ENCODE measurements around the gene ARHGAP22. TPM values are rescaled to one million over a fixed set of nuclear protein-coding genes. Genes with fewer than 3 reads are reported as not detected.

Gene ARHGAP22
- total RNA-seq, 1 experiment from 2014 or later: 18.9 TPM

DNA sequence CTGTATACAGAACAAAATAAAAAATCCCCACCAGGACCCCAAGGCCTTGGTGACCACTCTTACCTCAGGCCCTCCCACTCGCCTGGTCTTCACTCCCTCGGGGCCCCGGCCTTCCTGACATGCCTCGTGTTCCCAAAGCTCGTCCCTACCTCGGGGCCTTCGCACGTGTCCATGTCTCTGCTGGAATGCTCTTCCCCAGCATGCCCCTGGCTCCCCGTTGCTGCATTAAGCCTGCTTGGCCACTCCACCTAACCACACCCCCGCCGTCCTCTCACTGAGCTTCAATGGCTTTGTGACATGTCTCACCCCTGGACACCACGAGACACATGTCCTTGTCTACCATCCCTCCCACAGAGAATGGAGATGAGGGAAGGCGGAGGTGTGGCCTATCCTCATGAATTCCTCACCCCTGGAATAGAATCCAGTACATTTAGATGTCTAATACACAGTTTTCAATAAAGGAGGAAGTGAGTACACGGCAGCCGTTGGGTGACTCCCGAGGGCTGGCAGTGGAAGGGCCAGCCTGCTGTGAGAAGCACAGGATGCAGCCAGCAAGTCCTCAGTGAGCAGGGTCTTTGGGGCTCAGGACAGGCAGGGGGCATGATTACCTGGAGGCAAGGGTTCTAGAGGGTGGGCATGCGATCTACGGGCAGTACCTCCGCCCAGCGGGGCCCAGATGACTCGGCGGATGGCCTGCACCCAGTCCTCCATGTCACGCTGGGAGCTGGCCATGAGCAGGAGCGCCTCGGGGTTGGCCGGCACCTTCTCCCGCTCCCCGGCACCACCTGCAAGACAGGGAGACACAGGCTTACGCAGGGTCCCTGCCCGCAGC is 125.7 kb downstream of the ARHGAP22 start:
- DNase-seq (ENCODE audit: low read depth): no peak

DNA sequence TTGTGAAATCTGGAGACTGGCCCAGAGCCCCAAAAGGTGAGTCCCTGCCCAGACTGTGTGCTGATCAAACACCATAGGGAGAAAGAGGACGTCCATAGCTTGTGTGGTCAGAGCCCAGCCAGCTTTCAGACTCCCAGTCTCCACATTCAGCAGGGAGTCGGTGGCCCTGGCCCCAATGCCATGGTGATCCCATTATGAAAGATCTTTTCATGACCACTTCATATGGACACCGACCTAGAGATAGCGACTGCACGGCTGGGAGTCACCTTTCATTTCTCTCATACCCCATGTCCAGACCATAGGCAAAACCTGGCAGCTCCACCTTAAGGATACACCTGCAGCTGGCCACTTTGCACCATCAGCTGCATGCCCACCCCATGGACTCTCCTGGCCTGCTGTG is 126.4 kb downstream of the ARHGAP22 start:
- DNase-seq (ENCODE audit: low read depth): no peak

DNA sequence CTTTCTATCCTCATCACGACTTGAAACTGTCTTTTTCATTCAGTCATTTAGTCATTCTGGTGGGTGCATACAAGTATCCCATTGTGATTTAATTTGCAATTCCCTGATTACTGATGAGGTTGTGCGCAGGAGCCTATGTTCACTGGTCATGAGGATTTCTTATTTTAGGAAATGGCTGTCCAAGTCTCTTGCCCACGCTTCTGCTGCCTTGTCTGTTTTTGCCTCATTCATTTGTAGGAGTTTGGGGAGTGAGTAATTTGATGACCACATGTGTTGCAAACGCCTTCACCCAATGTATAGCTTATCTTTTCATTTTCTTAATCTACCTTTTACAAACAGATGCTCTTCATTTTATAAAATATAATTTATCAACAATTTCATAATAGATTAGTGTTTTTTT is 127.3 kb downstream of the ARHGAP22 start:
- no peak for DNase-seq (ENCODE audit: low read depth)

DNA sequence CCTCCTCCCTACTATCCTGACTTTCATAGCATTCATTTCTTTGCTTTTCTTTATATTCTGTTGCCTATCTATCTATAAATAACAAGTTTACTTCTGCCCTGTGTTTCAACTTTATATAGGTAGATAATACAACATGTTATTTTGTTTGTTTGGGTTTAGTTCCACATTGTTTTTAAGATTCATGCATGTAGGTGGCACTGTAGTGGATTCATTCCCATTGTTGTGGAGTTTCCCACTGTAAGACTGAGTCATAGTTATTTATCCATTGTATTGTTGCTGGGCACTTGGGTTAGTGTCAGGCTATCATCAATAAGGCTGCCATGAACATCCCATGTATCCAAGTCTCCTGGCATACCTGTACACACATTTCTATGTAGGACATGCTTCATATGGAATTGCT is 127.7 kb downstream of the ARHGAP22 start:
- no peak for DNase-seq (ENCODE audit: low read depth)

DNA sequence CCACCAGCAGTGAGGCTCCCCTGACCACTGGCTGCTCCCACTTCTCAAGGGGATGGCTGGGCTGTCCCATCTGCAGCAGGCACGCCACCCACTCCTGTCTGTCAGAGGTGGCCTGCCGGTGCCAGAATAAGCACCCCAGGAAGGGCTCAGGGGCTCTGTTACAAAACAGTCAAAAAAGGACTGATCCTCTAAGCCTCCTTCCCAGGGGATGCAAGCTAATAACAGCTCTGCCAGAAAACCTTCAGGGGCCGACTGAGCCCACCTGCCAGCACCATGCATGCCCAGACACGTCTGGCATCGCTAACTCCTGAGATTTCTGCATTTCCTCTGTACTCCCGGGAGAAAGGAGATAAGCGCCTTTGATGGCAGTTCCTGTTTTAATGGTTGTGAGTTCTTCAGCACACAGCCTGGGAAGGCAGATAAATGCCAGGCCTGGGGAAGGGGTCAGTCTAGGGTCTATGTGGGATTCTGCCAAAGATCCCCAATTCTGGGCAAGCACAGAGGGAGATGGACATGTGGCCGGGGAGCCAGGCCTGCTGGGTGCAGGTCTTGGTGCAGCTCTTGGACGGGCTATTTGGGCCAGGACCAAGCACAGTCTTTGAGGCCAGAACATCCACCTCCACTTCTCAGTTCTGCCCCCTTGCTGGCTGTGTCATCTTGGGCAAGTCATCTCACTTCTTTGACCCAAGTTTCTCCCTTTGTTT is 128.4 kb downstream of the ARHGAP22 start:
- no peak for DNase-seq (ENCODE audit: low read depth)

DNA sequence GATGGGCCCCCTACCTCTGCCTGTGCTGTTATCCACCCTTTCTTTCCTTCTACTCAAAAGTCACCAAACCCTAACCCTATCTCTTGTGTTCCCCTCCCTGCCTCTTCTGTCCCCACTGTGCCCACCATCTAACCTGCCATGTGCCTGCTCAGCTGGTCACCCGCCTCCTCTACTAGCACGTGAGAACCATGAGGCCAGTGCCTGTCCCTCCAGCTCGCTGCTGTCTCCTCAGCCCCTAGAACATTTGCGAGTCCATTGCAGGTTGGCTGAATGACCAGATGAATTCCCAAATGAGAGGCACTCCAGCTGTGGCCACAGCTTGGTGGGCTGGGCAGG is 129.0 kb downstream of the ARHGAP22 start:
- no peak for DNase-seq (ENCODE audit: low read depth)

DNA sequence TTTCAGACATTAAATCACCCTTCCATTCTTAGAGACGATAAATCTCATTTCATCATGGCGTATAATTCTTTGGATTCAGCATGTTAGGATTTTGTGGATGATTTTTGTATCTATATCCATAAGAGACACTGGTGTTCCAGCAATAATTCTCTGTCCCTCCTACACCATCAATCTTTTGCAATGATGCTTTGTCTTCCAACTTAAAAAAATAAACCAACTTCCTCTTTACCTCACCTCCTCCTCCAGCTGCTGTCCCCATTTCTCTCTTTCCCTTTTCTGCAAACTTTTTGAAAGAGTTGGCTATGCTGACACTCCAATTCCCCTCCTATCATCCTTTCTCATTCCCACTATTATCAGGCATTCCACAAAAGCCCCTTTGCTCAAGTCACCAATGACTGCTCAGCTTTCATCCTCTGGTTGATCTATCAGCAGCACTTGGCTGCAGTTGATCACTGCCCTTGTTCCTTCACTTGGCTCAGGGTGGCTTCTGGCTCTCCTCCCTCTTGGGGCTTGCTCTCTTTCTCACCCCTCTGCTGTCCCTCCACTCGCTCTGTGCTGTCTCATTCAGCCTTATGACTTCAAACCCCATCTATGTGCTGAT is 130.0 kb downstream of the ARHGAP22 start:
- no peak for DNase-seq (ENCODE audit: low read depth)

DNA sequence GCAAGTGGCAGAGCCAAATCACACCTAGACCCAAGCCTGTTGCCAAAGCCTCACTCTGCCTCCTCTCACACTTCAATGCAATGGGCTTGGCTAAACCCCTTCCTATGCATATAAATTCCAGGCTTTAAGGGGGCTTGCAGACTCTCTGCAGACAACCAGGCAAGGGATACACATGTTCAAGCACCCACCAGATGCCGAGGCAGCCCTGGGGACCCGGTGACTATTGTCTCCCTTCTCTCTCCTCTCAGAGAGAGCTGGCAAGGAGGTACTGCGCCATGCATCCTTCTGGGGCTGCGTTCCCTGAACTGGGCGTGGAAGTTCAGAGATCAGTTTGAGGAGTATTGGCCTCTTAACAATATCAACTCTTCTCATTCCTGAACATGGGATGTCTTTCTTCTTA is 131.2 kb downstream of the ARHGAP22 start:
- DNase-seq (ENCODE audit: low read depth): no peak

DNA sequence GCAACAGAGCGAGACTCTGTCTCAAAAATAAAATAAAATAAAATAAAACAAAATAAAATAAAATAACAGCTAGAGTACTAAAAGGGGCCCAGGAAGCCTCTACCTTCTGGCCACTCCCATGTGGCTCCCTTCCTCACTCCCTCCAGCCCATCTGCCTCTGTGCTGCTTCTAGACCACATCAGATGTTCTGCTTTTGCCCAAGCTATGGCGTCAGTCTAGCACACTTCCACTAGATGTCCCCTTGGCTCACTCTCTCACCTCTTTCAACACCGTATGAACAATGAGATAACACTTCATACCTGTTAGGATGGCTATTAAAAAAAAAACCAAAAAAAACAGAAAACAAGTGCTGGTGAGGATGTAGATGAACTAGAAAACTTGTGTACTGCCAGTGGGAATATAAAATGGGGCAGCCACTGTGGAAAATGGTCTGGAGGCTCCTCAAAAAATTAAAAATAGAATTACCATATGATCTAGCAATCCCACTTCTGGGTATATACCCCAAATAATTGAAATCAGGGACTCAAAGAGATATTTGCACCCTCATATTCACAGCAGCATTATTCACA is 132.3 kb downstream of the ARHGAP22 start:
- DNase-seq (ENCODE audit: low read depth): no peak

DNA sequence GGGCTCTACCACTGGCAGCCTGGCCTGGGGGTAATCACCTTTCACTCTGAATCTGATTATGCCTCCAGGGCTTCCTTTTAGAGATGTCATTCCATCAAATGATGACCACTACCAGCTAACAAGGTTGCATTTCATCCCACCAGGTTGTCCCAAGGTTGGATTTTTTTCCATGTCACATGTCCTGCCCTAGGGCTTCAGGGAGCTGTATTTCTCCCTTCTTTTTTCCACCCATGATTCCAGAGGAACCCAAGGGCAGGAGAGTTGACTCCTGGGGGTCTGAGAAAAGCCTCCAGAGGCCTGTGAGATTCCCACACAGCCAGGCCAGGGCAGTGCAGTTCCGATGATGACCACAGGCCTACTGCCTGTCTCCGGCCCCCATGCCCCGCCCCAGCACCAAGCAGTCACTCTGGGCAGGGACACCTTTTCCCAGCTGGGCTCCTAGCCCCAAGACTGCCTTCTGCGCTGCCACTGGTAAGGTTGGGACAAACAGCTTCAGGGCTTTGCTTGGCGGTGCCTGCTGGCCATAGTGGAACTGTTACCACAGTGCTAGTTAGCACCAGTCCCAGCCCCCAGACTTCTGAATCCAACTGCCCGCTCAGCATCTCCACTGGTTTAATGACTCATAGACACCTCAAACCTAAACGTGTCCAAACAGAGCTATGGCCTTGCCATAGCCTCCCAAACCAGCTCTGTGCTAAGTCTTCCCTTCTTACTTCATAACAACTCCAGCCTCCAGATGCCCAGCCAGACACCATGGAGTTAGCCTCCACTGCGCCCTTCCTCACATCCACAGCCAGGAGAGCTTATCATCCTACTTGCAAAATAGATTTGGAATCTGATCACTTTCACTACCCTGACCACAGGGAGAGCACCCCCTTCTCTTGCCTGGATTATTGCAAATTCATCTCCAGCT is 133.7 kb downstream of the ARHGAP22 start:
- DNase-seq (ENCODE audit: low read depth): peak; percentile 84

DNA sequence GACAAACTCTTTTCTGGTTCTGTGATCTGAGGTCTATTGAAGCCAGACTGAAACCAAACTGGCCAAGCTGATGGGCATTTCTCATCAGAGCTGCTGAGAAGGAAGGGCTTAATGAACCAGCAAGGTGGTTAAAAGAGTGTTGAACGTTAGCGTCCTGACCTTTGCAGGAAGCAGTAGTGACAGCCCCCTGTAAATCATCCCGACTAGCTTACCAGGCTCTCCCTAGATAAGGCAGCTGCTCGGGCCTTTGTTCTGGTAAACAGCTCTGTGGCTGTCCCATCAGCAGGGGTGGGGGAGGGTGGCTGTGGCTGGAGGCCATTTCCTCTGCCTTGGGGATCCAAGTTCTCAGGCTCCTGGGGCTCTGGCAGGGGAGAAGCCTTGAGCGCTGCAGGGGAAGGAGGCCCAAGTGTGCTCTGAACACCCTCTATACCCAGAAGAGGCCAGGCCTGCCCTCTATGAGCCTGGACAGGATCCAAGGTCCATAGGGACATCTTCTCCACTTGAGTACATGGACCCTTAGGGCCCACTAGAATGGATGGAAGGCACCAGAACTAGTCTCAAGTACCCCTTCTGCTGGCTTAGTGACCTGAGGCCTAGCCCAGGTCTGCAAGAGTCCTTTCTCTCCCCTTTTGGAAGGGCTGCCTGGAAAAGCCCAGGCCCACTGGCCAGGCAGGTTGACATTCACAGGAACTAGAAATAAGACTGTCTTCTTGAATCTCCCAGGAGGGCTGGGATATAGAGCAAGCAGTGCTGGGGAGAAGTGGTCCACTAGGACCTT is 134.6 kb downstream of the ARHGAP22 start:
- DNase-seq (ENCODE audit: low read depth): no peak

DNA sequence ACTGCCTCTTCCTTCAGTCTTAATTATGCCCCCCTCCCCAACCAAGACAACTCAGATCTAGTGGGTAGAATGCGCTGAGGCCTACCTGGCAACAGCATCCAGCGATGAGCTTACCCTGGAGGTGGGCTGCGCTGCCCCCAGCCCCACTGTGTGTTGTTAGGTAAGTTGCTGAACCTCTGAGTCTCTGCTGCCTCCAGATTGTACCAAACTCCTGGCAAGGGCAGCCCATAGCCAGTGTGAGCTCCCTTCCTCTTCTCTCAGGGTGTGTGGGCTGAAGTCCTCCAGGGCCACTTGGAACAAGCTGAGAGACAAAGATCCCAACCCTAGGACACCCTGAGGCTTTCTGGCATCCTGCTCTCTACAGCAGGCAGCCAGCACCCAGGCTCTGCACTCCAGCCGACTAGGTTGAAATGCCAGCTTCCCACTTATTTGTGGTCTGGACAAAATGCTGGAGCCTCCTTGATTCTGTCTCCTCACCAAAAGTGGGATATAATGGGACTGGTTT is 135.3 kb downstream of the ARHGAP22 start:
- DNase-seq (ENCODE audit: low read depth): no peak

DNA sequence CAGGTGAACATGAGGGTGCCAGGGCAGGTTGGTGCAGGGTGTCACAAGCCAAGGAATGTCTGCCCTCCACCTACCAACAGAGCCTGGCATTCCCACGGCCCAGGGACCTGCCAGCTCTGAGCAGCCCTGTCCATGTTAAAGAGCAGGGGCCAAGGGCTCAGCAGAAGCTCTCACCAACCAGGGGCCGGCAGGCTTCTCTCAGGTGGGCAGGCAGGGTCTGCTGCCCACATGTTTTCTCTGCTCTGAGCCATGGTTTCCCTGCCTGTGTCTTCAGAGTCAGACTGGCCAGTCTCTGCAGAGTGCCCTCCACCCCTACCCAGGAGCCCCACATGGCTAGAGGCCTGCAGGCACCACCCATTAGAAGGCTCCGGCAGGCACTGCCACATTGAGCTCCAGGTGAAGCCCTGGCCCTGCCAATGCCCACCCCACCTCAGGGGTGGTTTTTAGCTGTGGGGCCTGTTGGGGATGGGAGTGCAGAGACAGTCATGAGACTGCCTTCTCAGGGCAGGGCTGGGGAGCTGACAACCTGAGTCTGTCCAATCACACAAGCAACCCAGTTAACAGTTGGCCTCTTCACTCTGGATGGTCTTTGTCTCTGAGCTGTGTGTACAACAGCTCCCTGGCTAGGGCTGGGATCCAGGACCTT is 135.9 kb downstream of the ARHGAP22 start:
- DNase-seq (ENCODE audit: low read depth): no peak

DNA sequence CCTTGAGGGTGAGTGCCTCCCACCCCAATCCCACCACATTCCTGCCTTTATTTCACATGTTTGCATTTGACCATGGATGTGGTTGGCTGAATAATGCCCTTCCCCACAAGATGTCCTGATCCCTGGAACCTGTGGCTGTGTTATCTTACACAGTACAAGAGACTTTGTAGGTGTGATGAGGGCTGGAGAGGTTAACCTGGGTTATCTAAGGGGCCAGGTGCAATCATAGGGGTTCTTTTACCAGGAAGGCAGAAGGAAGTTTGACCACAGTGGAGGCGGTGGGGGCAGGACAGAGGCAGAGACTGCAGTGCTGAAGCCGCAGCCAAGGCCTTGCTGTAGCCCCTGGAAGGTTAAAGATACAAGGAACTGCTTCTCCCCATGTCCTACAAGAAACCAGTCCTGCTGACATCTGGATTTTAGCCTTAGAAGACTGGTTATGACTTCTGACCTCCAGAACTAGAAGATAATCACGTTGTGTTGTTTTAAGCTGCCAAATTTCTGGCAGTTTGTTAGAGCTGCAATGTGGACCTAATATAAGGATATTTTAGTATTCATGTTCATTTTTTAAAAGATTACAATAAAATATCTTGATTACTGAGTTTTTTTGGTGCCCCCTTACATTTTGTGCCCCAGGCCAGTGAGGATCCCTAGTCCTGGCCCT is 136.6 kb downstream of the ARHGAP22 start:
- no peak for DNase-seq (ENCODE audit: low read depth)

DNA sequence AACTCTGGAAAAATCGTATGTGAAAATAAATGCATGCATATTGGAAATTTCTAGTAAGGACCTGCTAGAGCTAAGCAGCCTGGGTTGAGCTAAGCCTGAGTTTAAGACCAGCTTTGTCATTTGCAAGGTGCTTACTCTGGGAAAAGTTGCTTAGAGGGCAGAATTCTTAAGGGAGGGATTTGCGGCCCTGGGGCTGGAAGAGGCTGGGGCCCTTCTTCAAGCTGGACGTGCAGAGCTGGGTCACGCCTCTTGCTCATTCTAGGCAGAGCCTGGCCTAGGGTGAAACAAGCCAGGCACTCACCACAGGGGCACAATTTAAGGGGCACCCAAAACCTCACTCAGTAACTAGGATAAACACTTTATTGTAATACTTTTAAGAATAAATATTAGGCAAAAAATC is 137.2 kb downstream of the ARHGAP22 start:
- DNase-seq (ENCODE audit: low read depth): no peak

DNA sequence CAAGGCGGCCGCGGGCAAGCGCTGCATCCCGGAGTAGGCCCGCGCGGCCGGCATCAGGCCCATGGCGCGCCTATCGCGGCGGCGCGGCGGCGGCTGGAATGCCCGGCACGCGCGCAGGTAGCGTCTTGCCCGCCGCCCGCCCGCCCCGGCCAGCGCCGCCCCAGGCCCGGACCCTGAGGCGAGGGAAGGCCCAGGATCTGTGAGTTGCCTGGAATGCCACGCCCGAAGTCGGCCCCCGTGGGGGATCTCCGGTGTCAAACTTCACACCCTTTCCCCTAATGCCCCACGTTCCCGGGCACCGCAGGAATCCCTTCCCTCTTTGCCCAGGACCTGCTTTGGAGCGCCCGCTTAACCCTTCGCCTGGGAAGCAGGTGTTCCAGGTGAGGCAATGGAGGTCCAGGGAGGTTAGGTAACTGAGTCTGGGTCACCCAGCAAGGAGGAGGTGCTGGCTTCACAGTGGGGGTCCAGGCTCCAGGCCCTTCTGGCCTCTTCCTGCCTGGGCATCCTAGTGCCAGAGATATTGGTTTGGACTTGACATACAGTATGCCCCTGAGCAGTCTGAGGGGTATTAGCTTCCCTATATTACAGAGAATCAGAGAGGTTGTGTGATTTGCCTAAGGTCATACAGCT is 138.1 kb downstream of the ARHGAP22 start:
- DNase-seq (ENCODE audit: low read depth): no peak

DNA sequence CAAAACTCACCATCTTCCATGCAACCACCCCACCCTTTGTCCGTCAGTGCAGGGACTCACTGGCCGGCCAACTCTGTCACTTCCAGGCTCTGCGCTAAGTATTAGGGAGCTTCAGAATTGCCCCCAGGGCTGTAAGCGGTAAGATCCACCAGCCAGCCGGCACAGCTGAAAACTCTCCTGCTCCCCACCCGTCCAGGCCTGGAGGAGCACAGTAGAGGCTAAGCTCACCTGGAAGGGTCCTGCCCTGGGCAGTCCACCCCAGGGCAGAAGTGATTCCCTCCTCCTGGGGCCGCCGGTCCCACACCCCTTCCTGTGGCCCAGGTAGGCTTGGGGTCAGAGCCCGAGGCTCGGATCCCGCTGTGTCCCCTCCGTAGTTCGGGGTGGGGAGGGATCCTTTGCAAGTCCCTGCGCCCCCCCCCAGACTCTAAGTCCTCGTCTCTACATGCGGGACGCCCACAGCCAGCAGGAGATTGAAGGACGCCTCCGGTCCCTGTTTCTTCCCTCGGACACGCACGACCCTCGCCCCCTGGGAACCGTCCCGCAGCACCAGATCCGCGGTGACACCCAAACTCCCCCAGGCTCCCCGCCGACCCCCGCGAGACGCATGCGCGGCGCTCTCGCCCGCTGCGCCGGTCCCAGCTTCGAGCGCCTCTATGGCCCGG is 138.9 kb downstream of the ARHGAP22 start:
- DNase-seq (ENCODE audit: low read depth): no peak
